Breast epithelium (tissue), 4 donors: ENCODE measurements around the gene ULBP2. TPM values are rescaled to one million over a fixed set of nuclear protein-coding genes. Genes with fewer than 3 reads are reported as not detected.
"Not testable (repeated sequence)": the region's sequence is repeated elsewhere in the genome, so short reads cannot be mapped to it uniquely, and the experiment has no call there.

Experiments
- DNase-seq, 2 donors: peaks; one replicate each; pipeline ENCODE4 v3.0.0-alpha.2; 2019; ENCODE audit warnings: low spot score in 2 of 2
- H3K27ac ChIP-seq, 2 donors: fragments of 200-600 bp; sonication (generic) in 1 of 2; one replicate each; pipeline ENCODE4 v1.5.1; 2016 to 2019; ENCODE audit warnings: mild to moderate bottlenecking in 1 of 2
- H3K27me3 ChIP-seq, 2 donors: fragments of 200-600 bp; sonication (generic) in 1 of 2; one replicate each; pipeline versions ENCODE4 v1.5.1 to v1.6.0; 2017 to 2019; ENCODE audit warnings: control low read depth in 1 of 2, mild to moderate bottlenecking in 1 of 2
- H3K36me3 ChIP-seq: fragments of 200-600 bp; one replicate; pipeline ENCODE4 v1.5.1; 2019
- H3K4me1 ChIP-seq, 2 donors: fragments of 200-600 bp; sonication (generic); one replicate each; pipeline ENCODE4 v1.5.1; 2016 to 2019; ENCODE audit warnings: control low read depth in 1 of 2
- H3K4me3 ChIP-seq, 3 donors: fragments of 200-600 bp; sonication (generic); 1 replicate in 2 of 3; 2 replicates in 1 of 3; pipeline ENCODE4 v1.5.1; 2016 to 2019; ENCODE audit warnings: mild to moderate bottlenecking in 3 of 3, moderate library complexity in 2 of 3
- H3K9me3 ChIP-seq, 2 donors: fragments of 200-600 bp; sonication (generic) in 1 of 2; one replicate each; pipeline ENCODE4 v1.5.1; 2016 to 2019; ENCODE audit warnings: control low read depth in 1 of 2
- POLR2A ChIP-seq: fragments of 450-650 bp; IDR thresholded peaks from one replicate; pipeline ENCODE4 v1.6.1; 2016; ENCODE audit warnings: antibody characterized with exemption, mild to moderate bottlenecking, moderate library complexity
- POLR2AphosphoS5 ChIP-seq, 3 donors: sonication (generic); formaldehyde crosslinking; IDR thresholded peaks; one replicate each; pipeline ENCODE4 v1.6.1; 2017; ENCODE audit warnings: antibody characterized with exemption in 3 of 3
- intact Hi-C: fragments of 100-400 bp; cut with DNase I; formaldehyde crosslinking; loops from one replicate; pipeline ENCODE4 v1.15.1; 2023; ENCODE audit warnings: low total_unique reads
- total RNA-seq, 3 donors: library from RNA; depleted of rRNA; stranded (reverse); fragments of >200 nt; gene quantifications; one replicate each; pipeline ENCODE4 v1.1.0, GENCODE V29; 2016
- TF ChIP-seq, protein P1 (sequence below), 3 donors: fragments of 450-650 bp; IDR thresholded peaks; one replicate each; pipeline ENCODE4 v1.5.1; 2016 to 2017; ENCODE audit warnings: antibody characterized with exemption in 3 of 3, mild to moderate bottlenecking in 3 of 3, moderate library complexity in 3 of 3

The ULBP2 gene
- total RNA-seq, 3 donors from 2014 or later = 0.88 to 1.3 TPM; not detected in 1

DNA sequence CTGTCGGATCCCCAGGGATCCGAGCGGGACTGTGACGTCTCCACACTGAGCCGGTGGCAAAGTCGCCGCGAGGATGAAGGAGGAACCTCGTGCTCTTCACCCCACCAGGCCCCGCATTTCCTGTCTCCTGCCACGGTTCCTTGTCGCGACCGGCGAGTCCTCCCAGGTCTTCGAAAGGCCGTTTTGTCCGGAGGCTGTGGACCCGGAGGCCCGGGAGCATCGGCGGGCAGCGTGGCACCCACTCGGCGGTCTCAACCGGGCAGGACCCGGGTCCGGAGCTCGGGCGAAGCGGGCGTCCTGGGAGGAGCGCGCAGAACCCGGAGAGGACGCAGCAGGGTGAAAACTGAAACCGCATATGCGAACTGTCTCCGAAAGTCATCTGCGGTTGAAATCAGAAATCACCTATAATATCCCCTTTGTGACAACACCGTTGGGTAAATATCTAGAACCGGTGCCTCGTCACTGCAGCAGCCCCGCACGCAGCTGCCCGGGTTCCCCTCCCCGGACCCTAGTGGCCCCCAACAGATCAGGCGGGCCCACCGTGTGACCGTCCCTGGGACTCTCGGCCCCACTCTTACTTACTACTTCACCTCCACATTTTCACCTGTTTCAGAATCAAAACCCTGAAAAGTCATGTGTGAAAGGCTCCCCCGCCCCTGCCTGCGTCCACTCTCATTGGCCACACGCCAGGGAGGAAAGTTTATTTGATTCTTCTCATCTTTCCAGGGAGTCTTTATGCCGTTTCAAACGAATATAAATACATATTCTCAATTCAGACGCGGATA, 3.1 kb upstream of the ULBP2 start:
- H3K4me3 ChIP-seq = peak overlapping the region; percentile 35 to 68 (median 51)
- no peaks in the 10 kb centered on the region for H3K4me1 ChIP-seq
- no peak for DNase-seq
- no peaks in the 10 kb centered on the region for H3K9me3 ChIP-seq
- intact Hi-C loops = no loop called here
- TF ChIP-seq POLR2A (no peak), POLR2AphosphoS5 (IDR thresholded peaks at IDR 0.05) (peak in 1 of 3 donors; percentile 7)
- no peaks in the 10 kb centered on the region for H3K36me3 ChIP-seq
- no peak overlapping the region for H3K27ac ChIP-seq
- peaks cover 0 to 59% of the 10 kb centered on the region in 2 donors for H3K27me3 ChIP-seq

DNA sequence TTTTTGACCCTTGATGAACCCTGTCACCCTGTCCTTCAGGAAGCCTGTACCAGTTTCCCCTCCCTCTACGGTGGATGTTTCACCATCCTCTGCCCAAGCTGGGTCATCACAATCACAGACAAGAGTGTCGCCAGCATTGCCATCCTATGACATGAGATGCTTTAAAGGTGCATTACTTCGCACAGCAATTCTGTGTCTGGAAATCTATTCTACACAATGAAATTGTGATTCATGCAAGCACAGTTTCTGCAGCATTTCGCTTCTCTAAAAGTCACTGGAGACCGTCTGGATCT, 2.5 kb upstream of the ULBP2 start:
- TF ChIP-seq, protein P1, sequence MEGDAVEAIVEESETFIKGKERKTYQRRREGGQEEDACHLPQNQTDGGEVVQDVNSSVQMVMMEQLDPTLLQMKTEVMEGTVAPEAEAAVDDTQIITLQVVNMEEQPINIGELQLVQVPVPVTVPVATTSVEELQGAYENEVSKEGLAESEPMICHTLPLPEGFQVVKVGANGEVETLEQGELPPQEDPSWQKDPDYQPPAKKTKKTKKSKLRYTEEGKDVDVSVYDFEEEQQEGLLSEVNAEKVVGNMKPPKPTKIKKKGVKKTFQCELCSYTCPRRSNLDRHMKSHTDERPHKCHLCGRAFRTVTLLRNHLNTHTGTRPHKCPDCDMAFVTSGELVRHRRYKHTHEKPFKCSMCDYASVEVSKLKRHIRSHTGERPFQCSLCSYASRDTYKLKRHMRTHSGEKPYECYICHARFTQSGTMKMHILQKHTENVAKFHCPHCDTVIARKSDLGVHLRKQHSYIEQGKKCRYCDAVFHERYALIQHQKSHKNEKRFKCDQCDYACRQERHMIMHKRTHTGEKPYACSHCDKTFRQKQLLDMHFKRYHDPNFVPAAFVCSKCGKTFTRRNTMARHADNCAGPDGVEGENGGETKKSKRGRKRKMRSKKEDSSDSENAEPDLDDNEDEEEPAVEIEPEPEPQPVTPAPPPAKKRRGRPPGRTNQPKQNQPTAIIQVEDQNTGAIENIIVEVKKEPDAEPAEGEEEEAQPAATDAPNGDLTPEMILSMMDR (IDR thresholded peaks at IDR 0.05) = no peak
- no peak for TF ChIP-seq POLR2A
- TF ChIP-seq POLR2AphosphoS5 (IDR thresholded peaks at IDR 0.05) = no peak
- Histone ChIP-seq H3K27me3 (peaks cover 0 to 58% of the 10 kb centered on the region in 2 donors), H3K4me3 (peak overlapping the region in 1 of 3 donors; percentile 68), H3K4me1 (no peaks in the 10 kb centered on the region), H3K36me3 (no peaks in the 10 kb centered on the region), H3K27ac (no peak overlapping the region), H3K9me3 (no peaks in the 10 kb centered on the region)
- DNase-seq = no peak
- intact Hi-C loops = no loop called here

DNA sequence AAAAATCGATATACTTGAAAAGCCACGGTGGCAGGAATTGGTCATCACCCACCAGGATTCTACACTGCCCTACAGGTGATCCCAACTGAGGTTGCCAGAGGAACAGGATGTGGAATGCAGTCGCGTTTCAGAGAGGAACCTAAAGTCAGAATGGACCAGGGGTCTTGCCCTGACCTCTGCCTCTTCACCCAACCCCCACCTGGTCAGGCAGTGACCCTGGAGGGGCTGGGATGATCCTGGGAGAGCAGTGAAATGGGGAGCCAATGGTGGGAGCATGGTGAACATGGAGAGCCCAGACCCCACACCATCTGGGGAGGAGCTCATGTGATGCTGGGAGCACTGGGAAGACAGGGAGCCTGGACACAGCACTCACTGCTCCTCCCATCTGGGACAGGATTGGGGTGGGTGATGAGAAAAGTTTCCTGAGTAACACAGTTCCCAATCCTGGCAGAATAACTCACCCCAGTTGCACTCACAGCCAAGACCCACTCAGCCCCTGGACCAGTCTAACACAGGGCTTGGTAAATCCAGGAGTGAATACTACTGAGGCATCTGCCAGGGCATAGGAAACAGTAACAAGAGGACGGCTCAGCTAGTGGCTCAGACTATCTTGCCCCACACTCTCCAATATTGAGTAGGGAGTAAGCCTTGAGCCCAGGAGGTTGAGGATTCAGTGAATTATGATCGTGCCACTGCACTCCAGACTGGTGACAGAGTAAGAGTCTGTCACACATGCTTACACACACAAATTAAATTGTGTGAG, 1.7 kb upstream of the ULBP2 start:
- TF ChIP-seq POLR2AphosphoS5 (IDR thresholded peaks at IDR 0.05) (no peak), POLR2A (no peak)
- TF ChIP-seq, protein P1 (IDR thresholded peaks at IDR 0.05) = no peak
- Histone ChIP-seq H3K27me3 (peaks cover 0 to 50% of the 10 kb centered on the region in 2 donors), H3K27ac (no peak overlapping the region), H3K36me3 (no peaks in the 10 kb centered on the region), H3K4me3 (no peak overlapping the region), H3K4me1 (no peaks in the 10 kb centered on the region), H3K9me3 (no peaks in the 10 kb centered on the region)
- intact Hi-C loops = no loop called here
- DNase-seq = no peak

DNA sequence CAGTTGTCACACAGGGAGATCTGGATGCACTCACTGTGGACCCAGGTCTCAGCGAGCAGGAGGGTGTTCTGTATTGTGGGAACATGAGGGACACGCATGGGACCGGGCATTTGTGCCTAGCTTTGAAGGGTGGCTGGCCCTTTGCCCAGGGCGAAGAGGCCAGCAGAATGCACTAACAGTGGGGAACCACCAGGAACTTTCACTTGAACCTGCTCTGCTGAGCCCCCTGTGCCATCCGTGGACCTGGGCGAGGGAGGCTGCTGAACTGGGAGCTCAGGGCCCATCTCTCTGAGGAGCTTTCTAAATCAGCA, 1.2 kb upstream of the ULBP2 start:
- DNase-seq = no peak
- Histone ChIP-seq H3K27ac (no peak overlapping the region), H3K27me3 (peaks cover 0 to 48% of the 10 kb centered on the region in 2 donors), H3K4me3 (no peak overlapping the region), H3K9me3 (no peaks in the 10 kb centered on the region), H3K36me3 (no peaks in the 10 kb centered on the region), H3K4me1 (no peaks in the 10 kb centered on the region)
- TF ChIP-seq POLR2AphosphoS5 (IDR thresholded peaks at IDR 0.05) (no peak), POLR2A (no peak)
- TF ChIP-seq, protein P1 (IDR thresholded peaks at IDR 0.05) = no peak
- intact Hi-C loops = no loop called here

DNA sequence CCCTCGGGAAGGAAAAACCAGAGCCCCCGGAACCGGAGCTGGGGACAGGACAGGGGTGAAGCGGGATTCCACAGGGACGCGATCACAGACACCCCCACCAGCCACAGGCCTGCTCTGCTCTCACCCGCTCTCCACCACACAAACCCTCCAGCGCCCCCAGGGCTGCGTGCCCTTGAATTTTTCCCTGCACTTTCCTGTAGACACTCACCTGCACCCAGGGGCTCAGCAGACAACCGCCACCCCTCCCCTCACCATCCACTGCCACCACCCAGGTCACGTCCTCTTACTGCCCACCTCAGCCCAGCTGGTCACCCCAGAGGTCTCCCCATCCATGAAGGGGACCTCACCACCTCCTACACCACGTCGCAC, 631 bp downstream of the ULBP2 start:
- no peak for DNase-seq
- H3K36me3 ChIP-seq = no peaks in the 10 kb centered on the region
- TF ChIP-seq POLR2AphosphoS5 (IDR thresholded peaks at IDR 0.05) = no peak
- TF ChIP-seq, protein P1 (IDR thresholded peaks at IDR 0.05) = no peak
- no peak for TF ChIP-seq POLR2A
- intact Hi-C loops = no loop called here
- H3K4me3 ChIP-seq = peak overlapping the region; percentile 40 to 74 (median 60)
- peaks cover 0 to 32% of the 10 kb centered on the region in 2 donors for H3K27me3 ChIP-seq
- H3K9me3 ChIP-seq = no peaks in the 10 kb centered on the region
- no peaks in the 10 kb centered on the region for H3K4me1 ChIP-seq
- no peak overlapping the region for H3K27ac ChIP-seq

DNA sequence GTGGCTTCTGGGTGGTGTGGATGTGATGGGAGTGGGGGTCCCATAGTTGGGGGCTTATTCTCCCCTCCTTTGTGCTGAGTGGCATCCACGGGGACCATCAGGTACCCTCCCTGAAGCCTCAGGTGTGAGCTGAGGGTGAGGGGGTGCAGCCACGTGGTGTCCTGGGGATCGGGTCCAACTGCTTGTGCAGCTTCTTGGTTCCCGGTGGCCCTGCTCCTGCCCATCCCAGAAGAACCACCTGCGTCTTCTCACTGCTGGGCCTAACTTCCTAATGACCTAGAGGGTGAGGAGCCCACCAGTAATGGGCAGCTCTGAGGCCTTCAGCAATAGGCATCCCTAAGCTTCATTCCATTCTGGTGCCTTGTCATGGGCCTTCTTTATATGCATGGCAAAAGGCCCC, 1.5 kb downstream of the ULBP2 start:
- H3K9me3 ChIP-seq, intact Hi-C loops, H3K27ac ChIP-seq, DNase-seq, H3K36me3 ChIP-seq, H3K4me1 ChIP-seq, H3K4me3 ChIP-seq: not testable (repeated sequence)
- H3K27me3 ChIP-seq = peaks cover 0 to 29% of the 10 kb centered on the region in 2 donors

DNA sequence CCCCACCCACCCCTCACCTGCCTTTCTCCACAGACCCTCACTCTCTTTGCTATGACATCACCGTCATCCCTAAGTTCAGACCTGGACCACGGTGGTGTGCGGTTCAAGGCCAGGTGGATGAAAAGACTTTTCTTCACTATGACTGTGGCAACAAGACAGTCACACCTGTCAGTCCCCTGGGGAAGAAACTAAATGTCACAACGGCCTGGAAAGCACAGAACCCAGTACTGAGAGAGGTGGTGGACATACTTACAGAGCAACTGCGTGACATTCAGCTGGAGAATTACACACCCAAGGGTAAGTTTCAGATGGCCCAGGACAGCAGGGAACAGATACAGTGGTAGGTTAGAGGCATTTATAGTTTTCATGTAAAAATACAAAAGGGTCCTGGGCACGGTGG, 3.5 kb downstream of the ULBP2 start:
- H3K9me3 ChIP-seq, intact Hi-C loops, H3K27ac ChIP-seq, H3K27me3 ChIP-seq, DNase-seq, H3K4me3 ChIP-seq, H3K4me1 ChIP-seq, H3K36me3 ChIP-seq: not testable (repeated sequence)

DNA sequence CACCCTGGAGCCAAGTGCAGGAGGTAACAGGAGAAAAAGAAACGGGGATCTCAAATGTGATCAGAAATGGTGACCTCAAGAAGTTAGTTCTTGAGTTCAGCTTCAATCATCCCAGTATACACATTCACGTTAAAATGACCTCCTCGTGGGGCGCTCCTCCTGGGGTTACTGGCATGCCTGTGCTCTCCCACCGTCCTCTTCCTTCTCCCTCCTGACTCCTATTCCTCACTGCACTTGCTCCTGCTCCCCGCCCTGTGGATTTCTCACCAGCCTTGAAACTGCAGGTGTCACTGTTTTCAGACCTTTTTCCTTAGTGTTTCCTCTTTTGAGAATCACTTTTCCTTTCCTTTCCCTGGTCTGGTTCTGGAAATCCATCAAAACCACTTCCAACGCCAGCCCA, 4.8 kb downstream of the ULBP2 start:
- H3K4me1 ChIP-seq, H3K4me3 ChIP-seq, DNase-seq, H3K27ac ChIP-seq, H3K36me3 ChIP-seq, intact Hi-C loops, H3K9me3 ChIP-seq: not testable (repeated sequence)
- H3K27me3 ChIP-seq = peaks cover 0 to 10% of the 10 kb centered on the region in 2 donors

DNA sequence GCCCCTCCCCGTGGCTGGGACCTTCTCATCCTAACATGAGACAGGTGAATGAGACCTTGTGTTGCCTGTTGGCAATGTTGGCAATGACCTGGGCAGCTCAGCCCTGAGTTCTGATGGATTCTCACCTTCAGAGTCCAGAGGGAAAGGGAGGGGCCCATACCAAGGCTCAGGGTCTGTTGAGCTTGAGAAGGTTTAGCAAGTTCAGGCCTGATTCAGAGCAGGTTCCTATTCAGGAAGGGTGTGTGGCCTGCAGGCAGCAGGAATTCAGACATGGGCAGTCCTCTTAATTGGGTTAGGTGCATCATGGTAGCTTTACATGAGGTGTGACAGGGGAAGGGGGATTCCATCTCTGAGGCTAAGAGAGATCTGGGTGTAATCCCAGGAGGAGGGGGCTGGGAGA, 5.7 kb downstream of the ULBP2 start:
- H3K4me3 ChIP-seq, H3K36me3 ChIP-seq, H3K9me3 ChIP-seq, H3K4me1 ChIP-seq, intact Hi-C loops, H3K27ac ChIP-seq, DNase-seq: not testable (repeated sequence)
- H3K27me3 ChIP-seq = peaks cover 0 to 17% of the 10 kb centered on the region in 2 donors
